HG03097 (cell line): Measurements from ENCODE around the gene BPGM.
"Not testable (repeated sequence)": the region's sequence is repeated elsewhere in the genome, so short reads cannot be mapped to it uniquely, and the experiment has no call there.

Experiments
- ATAC-seq: cut with Tn5 transposase; IDR thresholded peaks from one replicate; pipeline ENCODE4 v1.9.1; 2021; ENCODE audit not compliant: unreplicated experiment, low FRiP score

The BPGM gene

DNA sequence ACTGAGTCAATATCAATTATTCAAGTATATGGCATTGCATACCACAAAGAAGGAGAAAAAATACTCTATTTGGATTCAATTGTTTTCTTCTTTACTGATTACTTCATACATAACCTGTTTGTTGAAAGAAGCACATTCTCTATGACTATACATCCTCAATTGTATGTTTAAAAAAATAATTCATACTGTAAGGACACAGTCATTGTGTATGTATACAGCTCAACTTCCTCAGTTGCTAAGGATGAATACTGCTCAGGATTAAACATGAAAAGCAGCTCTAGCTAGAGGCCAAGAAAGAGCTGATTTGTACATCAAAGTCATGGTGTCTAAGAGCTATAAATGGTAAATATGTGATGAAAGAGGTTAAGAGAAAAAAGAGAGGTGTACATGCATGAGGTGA, 15.8 kb upstream of the BPGM start:
- no peak for ATAC-seq

DNA sequence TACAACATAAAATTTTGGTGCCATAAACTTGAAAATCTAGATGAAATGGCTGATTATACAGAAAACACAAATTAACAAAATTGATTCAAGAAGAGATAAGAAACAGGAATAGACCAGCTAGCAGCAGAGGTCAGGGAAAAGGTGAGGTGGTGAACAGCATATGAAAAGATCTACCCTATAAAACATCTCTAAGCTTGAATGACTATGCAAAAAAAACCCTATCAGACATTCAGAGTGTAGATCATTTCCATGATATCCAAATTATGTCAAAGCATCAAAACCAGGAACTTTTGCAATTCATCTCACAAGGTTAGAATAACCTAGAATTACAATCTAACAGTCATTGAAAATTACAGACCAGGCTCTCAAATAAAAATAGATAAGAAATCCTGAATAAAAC, 14.6 kb upstream of the BPGM start:
- no peak for ATAC-seq

- ATAC-seq, result no peak
These were observed 13.6 kb upstream of the BPGM start for GRCh38 chr7:134632937-134633540.

GRCh38 chr7:134636008-134636449, 10.6 kb upstream of the BPGM start:
- peak; percentile 57 for ATAC-seq

DNA sequence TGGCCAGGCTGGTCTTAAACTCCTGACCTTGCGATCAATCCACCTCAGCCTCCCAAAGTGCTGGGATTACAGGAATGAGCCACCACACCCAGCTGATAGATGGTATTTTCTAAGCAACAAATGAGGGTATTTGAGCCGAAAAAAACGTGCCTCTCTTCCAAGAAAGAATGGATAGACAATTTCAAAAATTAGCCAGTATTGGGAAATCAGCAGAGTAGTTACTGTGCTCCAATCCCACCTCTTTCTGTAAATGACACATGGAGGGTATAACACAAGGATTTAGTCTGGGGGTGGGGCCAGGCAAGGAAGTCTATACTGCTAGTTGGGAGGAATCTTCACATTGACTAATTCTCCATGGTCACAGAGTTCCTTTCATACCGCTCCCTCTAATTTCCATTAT, 9.2 kb upstream of the BPGM start:
- ATAC-seq, result no peak

DNA sequence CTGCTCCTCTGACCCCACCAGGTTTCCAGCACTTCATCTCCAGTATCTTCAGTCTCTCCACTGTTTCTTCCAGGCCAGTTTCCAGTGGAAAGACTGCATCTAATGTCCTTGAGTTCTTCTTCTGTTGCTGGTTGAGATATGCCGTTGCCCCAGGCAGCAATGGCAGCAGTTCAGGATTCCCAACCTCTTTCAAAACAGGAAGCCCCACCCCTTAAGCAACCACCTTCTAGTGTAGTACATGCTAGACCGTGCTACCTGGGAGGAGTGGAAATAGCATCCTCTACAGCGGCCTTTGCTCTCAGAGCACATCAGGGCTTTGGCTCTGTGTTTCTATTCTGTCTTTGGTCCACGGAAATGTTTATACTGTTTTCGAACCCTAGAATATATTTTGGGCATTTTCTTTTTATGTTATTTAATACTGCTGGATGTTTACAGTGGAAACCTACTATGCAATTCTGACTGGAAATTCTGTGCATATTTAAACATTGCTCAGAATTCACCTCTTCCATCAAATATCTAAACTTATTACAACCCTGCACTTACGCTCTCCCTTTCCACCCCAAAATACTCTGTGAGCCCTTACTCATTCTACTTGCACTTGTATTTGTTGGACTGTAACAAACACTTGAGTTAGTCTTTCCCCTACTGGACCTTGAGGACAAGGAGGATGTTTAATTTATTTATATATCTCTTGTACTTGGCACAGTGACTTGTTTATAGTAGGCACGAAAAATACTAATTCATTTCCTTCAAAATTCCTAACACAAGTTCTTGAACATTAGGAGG, 8.5 kb upstream of the BPGM start:
- ATAC-seq, result no peak

GRCh38 chr7:134639061-134639460, 7.6 kb upstream of the BPGM start:
- no peak for ATAC-seq

DNA sequence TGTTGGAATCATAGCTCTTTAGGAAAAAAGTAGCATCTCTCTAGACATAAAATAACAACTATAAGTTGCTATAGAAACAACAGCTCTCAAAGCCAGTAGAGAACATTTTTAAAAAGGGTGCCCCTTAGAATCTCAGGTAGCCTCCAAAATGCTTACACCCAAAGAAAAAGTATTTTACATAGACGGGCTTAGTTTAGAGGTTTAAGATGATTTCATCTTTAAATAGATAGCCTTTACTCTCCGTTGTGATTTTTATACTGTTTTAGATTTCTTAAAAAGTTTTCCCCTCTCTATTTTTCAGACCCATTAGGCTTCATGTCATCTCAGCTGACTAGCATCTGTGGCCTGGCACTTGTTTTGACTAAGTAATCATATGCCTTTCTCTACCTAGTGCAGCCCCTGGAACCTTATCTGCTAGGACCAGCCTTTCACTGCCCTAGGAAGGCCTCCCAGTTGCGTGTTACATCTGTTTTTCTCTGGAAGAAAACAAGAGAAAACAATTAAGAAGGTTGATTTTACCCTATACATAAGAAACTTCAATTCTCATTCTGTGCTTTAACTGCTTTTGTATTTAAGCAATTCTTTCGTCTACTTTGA, 6.9 kb upstream of the BPGM start:
- ATAC-seq, result no peak

DNA sequence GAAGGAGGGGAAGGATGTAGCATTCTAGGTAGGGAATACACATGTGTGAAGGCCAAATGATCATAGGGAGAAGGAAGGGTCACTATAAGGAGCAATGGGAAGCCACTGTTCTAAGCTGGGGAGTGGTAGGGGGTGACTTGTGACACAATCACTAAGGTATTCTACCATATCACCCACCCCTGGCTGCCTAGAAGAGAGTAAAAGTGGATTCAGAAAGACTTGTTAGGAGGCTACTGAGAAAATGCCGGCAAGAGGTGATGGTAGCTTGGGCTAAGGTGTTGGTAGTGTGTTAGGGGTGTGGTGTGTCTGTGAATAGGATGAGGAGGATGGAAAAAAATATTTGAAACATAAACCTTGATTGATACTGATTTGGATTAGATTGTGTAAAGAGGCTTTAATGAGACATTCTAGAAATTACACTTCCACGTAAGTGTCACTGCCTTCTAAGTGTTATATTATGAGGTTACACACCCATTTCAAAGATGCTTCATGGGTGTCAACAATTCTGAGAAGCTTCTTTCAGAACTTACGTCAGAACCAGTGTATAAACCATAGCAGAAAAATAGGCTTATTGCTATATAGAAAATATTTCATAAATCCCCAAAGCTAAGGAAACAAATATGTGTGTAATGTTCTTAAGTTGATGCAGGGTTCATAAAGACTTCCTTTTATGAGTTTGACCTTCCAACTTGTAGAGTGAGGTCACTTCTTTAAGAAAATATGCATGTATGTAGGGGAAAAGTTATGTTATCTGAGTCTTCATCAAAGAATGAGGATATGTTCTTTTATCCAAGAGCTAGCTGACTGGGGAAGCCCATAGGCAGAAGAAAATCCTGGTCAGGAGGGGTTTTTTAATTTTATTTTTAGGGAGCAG, 5.6 kb upstream of the BPGM start:
- no peak for ATAC-seq

- not testable (repeated sequence) for ATAC-seq
These were observed 4.7 kb upstream of the BPGM start for GRCh38 chr7:134641981-134642380.

DNA sequence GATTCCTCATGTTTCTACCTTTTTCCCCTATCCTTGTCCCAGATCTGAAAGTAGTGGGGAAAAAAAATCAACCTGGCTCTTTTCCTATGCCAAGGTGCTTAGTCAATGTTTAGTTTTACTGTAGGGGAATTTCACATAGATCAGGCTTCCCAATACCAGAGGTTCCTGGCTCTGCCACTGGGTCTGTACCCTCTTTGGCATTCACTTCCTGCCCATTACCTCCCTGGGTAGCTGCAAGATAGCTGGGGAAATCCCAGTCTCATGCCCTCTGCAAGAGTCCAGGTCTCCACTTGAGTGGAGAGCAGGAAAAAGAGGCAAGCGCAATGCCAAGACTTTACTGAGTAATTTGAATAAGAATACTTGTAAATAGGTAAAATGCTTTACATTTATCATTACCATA, 3.5 kb upstream of the BPGM start:
- ATAC-seq, result no peak

DNA sequence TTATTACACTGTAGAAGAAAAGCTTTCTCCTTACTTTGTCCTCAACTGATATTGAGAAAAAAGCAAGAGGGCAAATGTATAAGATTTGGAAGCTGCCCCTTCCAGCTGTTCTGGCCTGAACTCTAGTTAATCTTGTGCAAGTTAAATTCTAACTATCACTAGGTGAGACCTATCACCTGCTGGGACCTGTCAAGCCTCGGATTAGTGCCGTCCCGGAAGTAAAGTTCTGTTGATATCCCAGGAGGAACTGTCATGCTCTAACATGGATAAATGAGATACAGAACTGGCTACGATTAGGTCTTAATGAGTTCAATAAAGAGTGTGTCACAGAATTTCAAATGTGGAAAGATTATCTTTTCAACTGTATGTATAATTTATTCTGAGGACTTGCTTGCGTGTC, 1.2 kb upstream of the BPGM start:
- no peak for ATAC-seq

DNA sequence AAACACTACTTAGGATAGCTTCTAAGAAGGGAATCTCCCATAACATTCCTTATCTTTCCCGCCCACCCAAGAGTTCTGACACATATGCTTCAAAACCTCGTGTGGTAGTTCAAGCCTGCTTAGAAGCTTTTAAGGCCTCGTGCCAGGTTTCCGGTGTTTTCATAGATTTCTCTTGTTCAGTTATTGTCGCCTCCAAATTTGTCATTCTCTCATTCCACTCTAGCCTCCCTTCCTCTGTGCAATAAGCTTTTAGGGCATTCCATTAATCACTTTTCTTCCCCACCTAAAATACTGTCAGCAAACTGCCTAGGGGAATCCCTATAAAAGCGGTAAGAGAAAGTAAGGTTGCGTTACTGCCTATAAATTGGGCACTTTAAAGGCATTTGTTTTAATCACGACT, 718 bp upstream of the BPGM start:
- ATAC-seq, result no peak

DNA sequence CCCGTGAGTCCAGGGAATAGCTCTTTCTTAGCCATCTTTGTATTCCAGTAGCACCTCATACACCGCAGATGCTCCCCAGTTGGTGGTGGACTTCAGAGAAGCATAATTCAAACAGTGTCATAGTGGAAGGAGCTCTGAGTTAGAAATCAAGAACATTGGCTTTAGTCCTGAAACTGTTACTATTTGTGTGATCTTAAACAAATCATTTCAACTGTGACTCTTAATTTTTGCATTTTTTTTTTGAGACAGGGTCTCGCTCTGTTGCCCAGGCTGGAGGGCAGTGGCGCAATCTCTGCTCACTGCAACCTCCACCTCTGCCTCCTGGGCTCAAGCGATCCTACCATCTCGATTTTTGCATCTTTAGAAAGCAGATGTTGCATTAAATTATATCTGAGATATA, 1.8 kb downstream of the BPGM start:
- no peak for ATAC-seq

DNA sequence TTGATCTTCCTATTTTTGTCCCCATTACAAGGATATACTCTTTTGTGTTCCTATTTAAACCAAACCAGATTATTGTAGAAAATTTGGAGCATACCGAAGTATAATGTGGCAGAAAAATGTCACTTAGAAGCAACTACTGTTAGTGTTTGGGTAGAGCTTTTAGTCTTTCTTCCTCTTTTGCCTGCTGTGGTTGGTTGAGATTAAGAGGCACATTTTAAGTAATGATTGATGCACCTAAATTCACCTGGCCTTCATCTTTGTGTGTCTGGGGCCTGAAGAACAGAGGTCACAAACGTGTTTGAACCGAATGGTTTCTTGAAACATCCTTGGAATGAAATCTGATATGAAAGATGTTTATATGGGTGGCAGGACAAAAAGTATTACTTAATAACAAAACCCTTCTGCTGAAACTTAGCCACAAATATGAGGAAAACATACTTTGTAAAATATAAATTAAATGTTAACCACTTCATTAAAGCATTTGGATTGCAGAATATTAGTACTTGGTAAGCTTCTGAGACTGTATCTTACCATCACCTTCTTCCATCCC, 2.6 kb downstream of the BPGM start:
- ATAC-seq, result no peak

DNA sequence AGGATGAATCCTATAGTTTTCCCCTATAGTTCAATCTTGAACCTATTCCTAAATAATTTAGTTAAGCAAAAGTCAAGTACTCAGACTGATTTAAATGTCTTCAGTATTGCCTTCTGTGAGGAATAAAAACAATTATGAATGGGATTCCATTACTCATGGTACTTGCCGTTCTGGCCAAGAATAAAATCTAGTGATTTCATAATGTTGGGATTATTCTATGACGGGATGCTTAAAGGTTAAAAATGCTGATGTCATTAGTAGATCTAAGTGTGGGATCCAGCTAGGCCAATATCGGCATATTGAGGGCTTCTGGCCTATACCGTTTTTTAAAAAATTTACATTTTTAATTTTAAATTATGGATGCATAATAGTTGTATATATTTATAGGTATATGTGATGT, 5.3 kb downstream of the BPGM start:
- ATAC-seq, result no peak

- ATAC-seq, result no peak
These were observed 7.6 kb downstream of the BPGM start for GRCh38 chr7:134654104-134654775.

- no peak for ATAC-seq
These were observed 10.9 kb downstream of the BPGM start for GRCh38 chr7:134657526-134657925.

- no peak for ATAC-seq
These were observed 13.7 kb downstream of the BPGM start for GRCh38 chr7:134660242-134660785.

- no peak for ATAC-seq
These were observed 14.3 kb downstream of the BPGM start for GRCh38 chr7:134660961-134661376.
